ENCODE measurements around the gene SCOC.

The SCOC gene

GRCh38 chr4:140373328-140374129, at the start of gene SCOC:
Gene SCOC (plus strand): TSS chr4:140373646. CDS start chr4:140379171, 5,525 bp downstream.
- DNase-seq, result peak; percentile 92

GRCh38 chr4:140326395-140326993, 47.0 kb upstream of the SCOC start:
- no peak for DNase-seq

GRCh38 chr4:140330311-140330900, 43.0 kb upstream of the SCOC start:
- DNase-seq, result no peak

- DNase-seq, result no peak
Observed at GRCh38 chr4:140331245-140331644, 42.2 kb upstream of the SCOC start.

- no peak for DNase-seq
Observed at GRCh38 chr4:140331876-140332275, 41.6 kb upstream of the SCOC start.

GRCh38 chr4:140332734-140333133, 40.7 kb upstream of the SCOC start:
- DNase-seq, result no peak

- no peak for DNase-seq
Observed at GRCh38 chr4:140333523-140333922, 39.9 kb upstream of the SCOC start.

GRCh38 chr4:140335076-140335475, 38.4 kb upstream of the SCOC start:
- DNase-seq, result no peak

GRCh38 chr4:140336730-140337129, 36.7 kb upstream of the SCOC start:
- no peak for DNase-seq

GRCh38 chr4:140342620-140343019, 30.8 kb upstream of the SCOC start:
- DNase-seq, result no peak

GRCh38 chr4:140343303-140343702, 30.1 kb upstream of the SCOC start:
- no peak for DNase-seq

- no peak for DNase-seq
Observed at GRCh38 chr4:140344101-140344500, 29.3 kb upstream of the SCOC start.

- DNase-seq, result no peak
Observed at GRCh38 chr4:140344621-140345020, 28.8 kb upstream of the SCOC start.

- DNase-seq, result no peak
Observed at GRCh38 chr4:140346136-140346535, 27.3 kb upstream of the SCOC start.

- DNase-seq, result no peak
Observed at GRCh38 chr4:140349816-140350215, 23.6 kb upstream of the SCOC start.

GRCh38 chr4:140351093-140352075, 22.1 kb upstream of the SCOC start:
- DNase-seq, result no peak

- no peak for DNase-seq
Observed at GRCh38 chr4:140353786-140354185, 19.7 kb upstream of the SCOC start.

- DNase-seq, result no peak
Observed at GRCh38 chr4:140355288-140355687, 18.2 kb upstream of the SCOC start.

- no peak for DNase-seq
Observed at GRCh38 chr4:140357868-140358267, 15.6 kb upstream of the SCOC start.

GRCh38 chr4:140358281-140358680, 15.2 kb upstream of the SCOC start:
- DNase-seq, result no peak

GRCh38 chr4:140359562-140360427, 13.7 kb upstream of the SCOC start:
- peak; percentile 68 for DNase-seq

- no peak for DNase-seq
Observed at GRCh38 chr4:140361099-140361498, 12.3 kb upstream of the SCOC start.

Measured in NCI-H2171 (cell line).